Measurements from ENCODE around the gene NHSL2.

DNA sequence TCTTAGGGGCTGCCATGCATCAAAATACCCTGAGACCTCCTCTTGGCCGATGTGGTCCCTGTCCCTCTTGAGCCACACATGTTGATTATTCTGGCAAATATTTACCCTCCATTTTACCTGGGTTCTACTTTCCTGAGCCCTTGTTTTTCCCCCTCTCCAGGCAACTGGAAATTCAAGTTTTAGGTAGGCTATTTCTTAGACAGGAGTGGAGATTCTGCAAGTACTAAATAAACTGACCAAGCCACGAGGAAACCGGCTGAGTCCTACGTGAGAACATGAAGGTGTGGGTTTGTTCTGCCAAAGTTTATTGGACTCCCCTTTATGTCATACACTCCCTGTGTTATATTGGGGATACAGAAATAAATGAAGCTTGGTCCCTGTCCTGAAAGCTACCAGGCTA, 133.0 kb downstream of the NHSL2 start:
- TF ChIP-seq POLR2AphosphoS5 (IDR thresholded peaks at IDR 0.05) = no peak
- no peak for TF ChIP-seq CTCF (IDR thresholded peaks at IDR 0.05)

Measured in esophagus muscularis mucosa (tissue), 3 donors.